HEK293 (cell line): ENCODE measurements around the gene FOXRED2.

Experiments
- ATF2 ChIP-seq: fragments of 450-650 bp; formaldehyde crosslinking; IDR thresholded peaks from 2 replicates; pipeline ENCODE4 v1.5.1; 2016; ENCODE audit warnings: missing biosample characterization, missing genetic modification characterization, low read depth
- FEZF1 ChIP-seq: fragments of 450-650 bp; formaldehyde crosslinking; IDR thresholded peaks from 2 replicates; pipeline ENCODE4 v1.5.1; 2016; ENCODE audit warnings: missing biosample characterization, missing genetic modification characterization
- GLIS1 ChIP-seq: fragments of 450-650 bp; formaldehyde crosslinking; IDR thresholded peaks from 2 replicates; pipeline ENCODE4 v1.5.1; 2016; ENCODE audit warnings: missing biosample characterization, missing genetic modification characterization
- HOXC10 ChIP-seq: sonication (generic); formaldehyde crosslinking; IDR thresholded peaks from 2 replicates; pipeline ENCODE4 v1.8.1; 2023; ENCODE audit warnings: mild to moderate bottlenecking, missing genetic modification reagents
- KLF1 ChIP-seq: fragments of 450-650 bp; formaldehyde crosslinking; IDR thresholded peaks from 2 replicates; pipeline ENCODE4 v1.5.1; 2016; ENCODE audit warnings: missing biosample characterization, missing genetic modification characterization
- KLF8 ChIP-seq: fragments of 450-650 bp; formaldehyde crosslinking; IDR thresholded peaks from 2 replicates; pipeline ENCODE4 v1.5.1; 2016; ENCODE audit warnings: missing biosample characterization, missing genetic modification characterization
- YY1 ChIP-seq: fragments of 450-650 bp; formaldehyde crosslinking; IDR thresholded peaks from 2 replicates; pipeline ENCODE4 v1.5.1; 2018; ENCODE audit warnings: missing biosample characterization, missing genetic modification characterization
- ZBTB21 ChIP-seq: fragments of 450-650 bp; formaldehyde crosslinking; IDR thresholded peaks from 2 replicates; pipeline ENCODE4 v1.5.1; 2017; ENCODE audit warnings: missing biosample characterization, missing genetic modification characterization
- ZFP41 ChIP-seq: fragments of 450-650 bp; formaldehyde crosslinking; IDR thresholded peaks from 2 replicates; pipeline ENCODE4 v1.5.1; 2016; ENCODE audit warnings: missing biosample characterization, missing genetic modification characterization, borderline replicate concordance
- ZNF112 ChIP-seq: fragments of 450-650 bp; formaldehyde crosslinking; IDR thresholded peaks from 2 replicates; pipeline ENCODE4 v1.5.0; 2017; ENCODE audit warnings: missing biosample characterization, missing genetic modification characterization
- ZNF133 ChIP-seq: fragments of 450-650 bp; formaldehyde crosslinking; IDR thresholded peaks from 2 replicates; pipeline ENCODE4 v1.5.1; 2016; ENCODE audit warnings: missing biosample characterization, missing genetic modification characterization
- ZNF184 ChIP-seq: fragments of 450-650 bp; IDR thresholded peaks from 2 replicates; pipeline ENCODE4 v1.5.1; 2018; ENCODE audit warnings: missing biosample characterization, mild to moderate bottlenecking, missing genetic modification characterization
- ZNF23 ChIP-seq: fragments of 450-650 bp; formaldehyde crosslinking; IDR thresholded peaks from 2 replicates; pipeline ENCODE4 v1.5.1; 2016; ENCODE audit warnings: missing biosample characterization, missing genetic modification characterization, borderline replicate concordance
- ZNF24 ChIP-seq: fragments of 450-650 bp; formaldehyde crosslinking; IDR thresholded peaks from 2 replicates; pipeline ENCODE4 v1.5.1; 2016; ENCODE audit warnings: missing biosample characterization, missing genetic modification characterization
- ZNF248 ChIP-seq: fragments of 450-650 bp; formaldehyde crosslinking; IDR thresholded peaks from 2 replicates; pipeline ENCODE4 v1.5.1; 2017; ENCODE audit warnings: missing biosample characterization, missing genetic modification characterization
- ZNF366 ChIP-seq: fragments of 450-650 bp; formaldehyde crosslinking; conservative IDR thresholded peaks from 2 replicates; pipeline ENCODE4 v1.5.1; 2016; ENCODE audit warnings: missing biosample characterization, missing genetic modification characterization
- ZNF518A ChIP-seq: fragments of 450-650 bp; formaldehyde crosslinking; conservative IDR thresholded peaks from 2 replicates; pipeline ENCODE4 v1.5.1; 2016; ENCODE audit warnings: low read depth, missing biosample characterization, missing genetic modification characterization
- ZNF544 ChIP-seq: fragments of 450-650 bp; formaldehyde crosslinking; IDR thresholded peaks from 2 replicates; pipeline ENCODE4 v1.5.0; 2017; ENCODE audit warnings: missing biosample characterization, missing genetic modification characterization
- ZNF560 ChIP-seq: fragments of 450-650 bp; formaldehyde crosslinking; IDR thresholded peaks from 2 replicates; pipeline ENCODE4 v1.5.1; 2017; ENCODE audit warnings: missing biosample characterization, missing genetic modification characterization, borderline replicate concordance
- ZNF561 ChIP-seq: fragments of 450-650 bp; IDR thresholded peaks from 2 replicates; pipeline ENCODE4 v1.5.1; 2018; ENCODE audit warnings: missing biosample characterization, missing genetic modification characterization, borderline replicate concordance
- ZNF677 ChIP-seq: fragments of 450-650 bp; IDR thresholded peaks from 2 replicates; pipeline ENCODE4 v1.5.0; 2018; ENCODE audit warnings: missing biosample characterization, mild to moderate bottlenecking, missing genetic modification characterization, moderate library complexity
- ZNF701 ChIP-seq: fragments of 450-650 bp; formaldehyde crosslinking; IDR thresholded peaks from 2 replicates; pipeline ENCODE4 v1.5.1; 2016; ENCODE audit warnings: missing biosample characterization, missing genetic modification characterization
- ZNF777 ChIP-seq: fragments of 450-650 bp; formaldehyde crosslinking; IDR thresholded peaks from 2 replicates; pipeline ENCODE4 v1.5.1; 2017; ENCODE audit warnings: missing biosample characterization, missing genetic modification characterization, borderline replicate concordance
- ZNF830 ChIP-seq: fragments of 450-650 bp; IDR thresholded peaks from 2 replicates; pipeline ENCODE4 v1.5.0; 2018; ENCODE audit warnings: missing biosample characterization, missing genetic modification characterization, low read depth, mild to moderate bottlenecking, moderate library complexity
- ZSCAN18 ChIP-seq: fragments of 450-650 bp; formaldehyde crosslinking; IDR thresholded peaks from 2 replicates; pipeline ENCODE4 v1.5.1; 2016; ENCODE audit warnings: missing biosample characterization, missing genetic modification characterization
- TF ChIP-seq, protein P1 (sequence below): fragments of 450-650 bp; formaldehyde crosslinking; IDR thresholded peaks from 2 replicates; pipeline ENCODE4 v1.5.1; 2016; ENCODE audit warnings: missing biosample characterization, missing genetic modification characterization
- TF ChIP-seq, protein P2 (sequence below): fragments of 450-650 bp; formaldehyde crosslinking; IDR thresholded peaks from 2 replicates; pipeline ENCODE4 v1.5.1; 2016; ENCODE audit warnings: missing biosample characterization, missing genetic modification characterization
- TF ChIP-seq, protein P3 (sequence below): fragments of 450-650 bp; formaldehyde crosslinking; IDR thresholded peaks from 2 replicates; pipeline ENCODE4; 2016; ENCODE audit warnings: missing biosample characterization, missing genetic modification characterization

FOXRED2 gene

DNA sequence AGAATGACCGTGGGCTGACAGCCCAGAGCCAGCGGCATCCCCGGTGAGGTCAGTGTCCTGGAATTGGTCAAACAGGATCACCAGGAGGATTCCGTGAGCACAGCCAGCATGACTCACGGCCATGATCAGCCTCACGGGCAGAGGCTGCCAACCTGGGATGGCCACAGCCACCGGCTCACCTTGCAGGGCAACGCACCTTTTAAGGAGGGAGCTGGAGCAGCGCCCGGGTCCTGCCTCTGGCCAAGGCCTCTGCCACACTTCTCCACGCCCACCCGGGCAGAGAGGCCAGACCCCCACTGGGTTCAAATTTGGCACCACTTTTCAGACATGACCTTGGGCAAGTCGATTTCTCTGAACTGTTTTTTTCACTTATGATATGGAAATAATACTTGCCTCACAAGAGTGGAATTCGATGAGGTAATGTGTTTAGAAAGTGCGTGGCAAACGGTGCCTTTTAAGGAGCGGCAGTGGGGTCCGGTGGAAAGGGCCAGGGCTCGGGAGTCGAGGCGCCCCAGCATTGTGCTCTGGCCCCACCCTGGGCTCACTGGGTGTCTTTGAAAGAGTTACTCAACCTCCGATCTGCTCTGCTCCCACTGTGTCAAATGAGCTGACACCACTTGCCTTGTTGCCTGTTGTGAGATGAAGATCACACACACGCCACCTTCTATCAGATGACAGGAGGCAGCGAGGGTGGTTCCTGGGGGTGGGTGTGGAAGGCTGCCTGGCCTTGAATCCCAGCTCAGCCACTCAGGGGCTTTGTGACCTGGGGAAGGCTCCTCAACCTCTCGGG, 41.4 kb downstream of the FOXRED2 start (continued):
- TF ChIP-seq ZBTB21 (tag by site-specific recombination) (peak; percentile 51; the same call in 1 of the 2 replicates), ZNF544 (tag by site-specific recombination) (no peak), FEZF1 (tag by site-specific recombination) (0 out of 2 replicates have a peak, but pooled peaks have one; percentile 8), KLF8 (tag by site-specific recombination) (peak; percentile 59; the same call in 1 of the 2 replicates), ZNF24 (tag by site-specific recombination) (0 out of 2 replicates have a peak, but pooled peaks have one; percentile 47), ZNF366 (tag by site-specific recombination) (peak; percentile 66), HOXC10 (CRISPR knock-in tag) (no peak), ZNF560 (tag by site-specific recombination) (no peak), ZNF133 (tag by site-specific recombination) (no peak), ZNF112 (tag by site-specific recombination) (no peak), ZNF248 (tag by site-specific recombination) (no peak), ATF2 (tag by site-specific recombination) (peak; percentile 89), ZNF561 (tag by site-specific recombination) (no peak), GLIS1 (peak; percentile 85), ZNF777 (tag by site-specific recombination) (no peak), ZNF23 (tag by site-specific recombination) (no peak), YY1 (tag by site-specific recombination) (no peak), ZNF184 (no peak), ZNF677 (peak; percentile 69; the same call in 1 of the 2 replicates), KLF1 (tag by site-specific recombination) (0 out of 2 replicates have a peak, but pooled peaks have one; percentile 22), ZSCAN18 (no peak), ZNF518A (tag by site-specific recombination) (no peak), ZFP41 (tag by site-specific recombination) (no peak), ZNF830 (no peak), ZNF701 (tag by site-specific recombination) (no peak)
- TF ChIP-seq, protein P1, sequence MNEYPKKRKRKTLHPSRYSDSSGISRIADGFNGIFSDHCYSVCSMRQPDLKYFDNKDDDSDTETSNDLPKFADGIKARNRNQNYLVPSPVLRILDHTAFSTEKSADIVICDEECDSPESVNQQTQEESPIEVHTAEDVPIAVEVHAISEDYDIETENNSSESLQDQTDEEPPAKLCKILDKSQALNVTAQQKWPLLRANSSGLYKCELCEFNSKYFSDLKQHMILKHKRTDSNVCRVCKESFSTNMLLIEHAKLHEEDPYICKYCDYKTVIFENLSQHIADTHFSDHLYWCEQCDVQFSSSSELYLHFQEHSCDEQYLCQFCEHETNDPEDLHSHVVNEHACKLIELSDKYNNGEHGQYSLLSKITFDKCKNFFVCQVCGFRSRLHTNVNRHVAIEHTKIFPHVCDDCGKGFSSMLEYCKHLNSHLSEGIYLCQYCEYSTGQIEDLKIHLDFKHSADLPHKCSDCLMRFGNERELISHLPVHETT (tag by site-specific recombination), result peak; percentile 35; the same call in 1 of the 2 replicates
- TF ChIP-seq, protein P2, sequence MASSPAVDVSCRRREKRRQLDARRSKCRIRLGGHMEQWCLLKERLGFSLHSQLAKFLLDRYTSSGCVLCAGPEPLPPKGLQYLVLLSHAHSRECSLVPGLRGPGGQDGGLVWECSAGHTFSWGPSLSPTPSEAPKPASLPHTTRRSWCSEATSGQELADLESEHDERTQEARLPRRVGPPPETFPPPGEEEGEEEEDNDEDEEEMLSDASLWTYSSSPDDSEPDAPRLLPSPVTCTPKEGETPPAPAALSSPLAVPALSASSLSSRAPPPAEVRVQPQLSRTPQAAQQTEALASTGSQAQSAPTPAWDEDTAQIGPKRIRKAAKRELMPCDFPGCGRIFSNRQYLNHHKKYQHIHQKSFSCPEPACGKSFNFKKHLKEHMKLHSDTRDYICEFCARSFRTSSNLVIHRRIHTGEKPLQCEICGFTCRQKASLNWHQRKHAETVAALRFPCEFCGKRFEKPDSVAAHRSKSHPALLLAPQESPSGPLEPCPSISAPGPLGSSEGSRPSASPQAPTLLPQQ (tag by site-specific recombination), result peak; percentile 94
- TF ChIP-seq, protein P3, sequence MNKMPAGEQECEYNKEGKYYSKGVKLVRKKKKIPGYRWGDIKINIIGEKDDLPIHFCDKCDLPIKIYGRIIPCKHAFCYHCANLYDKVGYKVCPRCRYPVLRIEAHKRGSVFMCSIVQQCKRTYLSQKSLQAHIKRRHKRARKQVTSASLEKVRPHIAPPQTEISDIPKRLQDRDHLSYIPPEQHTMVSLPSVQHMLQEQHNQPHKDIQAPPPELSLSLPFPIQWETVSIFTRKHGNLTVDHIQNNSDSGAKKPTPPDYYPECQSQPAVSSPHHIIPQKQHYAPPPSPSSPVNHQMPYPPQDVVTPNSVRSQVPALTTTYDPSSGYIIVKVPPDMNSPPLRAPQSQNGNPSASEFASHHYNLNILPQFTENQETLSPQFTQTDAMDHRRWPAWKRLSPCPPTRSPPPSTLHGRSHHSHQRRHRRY, result no peak
